GM12878 (cell line): ENCODE measurements around the gene SMARCB1. TPM values are rescaled to one million over a fixed set of nuclear protein-coding genes. Genes with fewer than 3 reads are reported as not detected.

Experiments
- BACH1 ChIP-seq: fragments of 450-650 bp; IDR thresholded peaks from 2 replicates; pipeline ENCODE4 v1.6.1; 2017; ENCODE audit warnings: mild to moderate bottlenecking, borderline replicate concordance
- CHD1 ChIP-seq: IDR thresholded peaks from 2 replicates; pipeline ENCODE4 v1.6.1; 2012; ENCODE audit warnings: low read depth, low read length, improper control_type of control experiment
- CHD4 ChIP-seq: fragments of 200-600 bp; sonication (generic); IDR thresholded peaks from 2 replicates; pipeline ENCODE4 v1.6.1; 2016; ENCODE audit warnings: mild to moderate bottlenecking
- CREB1 ChIP-seq: IDR thresholded peaks from 2 replicates; pipeline ENCODE4 v1.6.1; 2012; ENCODE audit warnings: low read depth, mild to moderate bottlenecking, inconsistent platforms
- DPF2 ChIP-seq: fragments of 450-650 bp; IDR thresholded peaks from 2 replicates; pipeline ENCODE4 v1.6.1; 2017; ENCODE audit warnings: mild to moderate bottlenecking
- FOXK2 ChIP-seq: fragments of 450-650 bp; IDR thresholded peaks from 2 replicates; pipeline ENCODE4 v1.6.1; 2017; ENCODE audit warnings: mild to moderate bottlenecking, moderate library complexity
- IKZF1 ChIP-seq: fragments of 450-650 bp; conservative IDR thresholded peaks from 2 replicates; pipeline ENCODE4 v1.6.1; 2017; ENCODE audit warnings: antibody characterized with exemption, mild to moderate bottlenecking
- NRF1 ChIP-seq: conservative IDR thresholded peaks from 2 replicates; pipeline ENCODE4 v1.6.1; 2011; ENCODE audit warnings: mild to moderate bottlenecking, low read depth, low read length, improper control_type of control experiment
- PBX3 ChIP-seq: IDR thresholded peaks from 2 replicates; pipeline ENCODE4 v1.6.1; 2011; ENCODE audit warnings: mild to moderate bottlenecking, low read depth, low read length, moderate library complexity; ENCODE audit not compliant: insufficient replicate concordance
- PML ChIP-seq: IDR thresholded peaks from 2 replicates; pipeline ENCODE4 v1.6.1; 2012; ENCODE audit warnings: low read length, inconsistent platforms
- polyA plus RNA-seq, 11 experiments: library from polyadenylated mRNA; depleted of rRNA in 4 of 11; unstranded in 6 of 11; stranded (reverse) in 5 of 11; fragments of >200 nt; fragmentation: Nextera tagmentation in 4 of 11; fragmentation: Illumina TruSeq in 1 of 11; extraction: Ambion mirVana in 4 of 11; extraction: Trizol in 1 of 11; gene quantifications; 1 replicate in 1 of 11; 2 replicates in 10 of 11; pipeline versions ENCODE4 v1.2.1 to v1.2.3, GENCODE V29; 2011 to 2016; ENCODE audit warnings: inconsistent platforms in 2 of 11, missing spikeins in 2 of 11, low read depth in 1 of 11
- total RNA-seq, 4 experiments: library from RNA; depleted of rRNA in 3 of 4; stranded (reverse); fragments of >200 nt in 3 of 4; fragmentation: Illumina TruSeq in 1 of 4; extraction: Trizol in 1 of 4; gene quantifications; 2 replicates each; pipeline versions ENCODE4 v1.2.1 to v1.2.3, GENCODE V29; 2013 to 2021
- TF ChIP-seq, protein P1 (sequence below): fragments of 450-650 bp; IDR thresholded peaks from 2 replicates; pipeline ENCODE4 v1.6.1; 2018; ENCODE audit warnings: borderline replicate concordance, mild to moderate bottlenecking; ENCODE audit not compliant: partially characterized antibody

Gene SMARCB1
- total and polyA plus RNA-seq, 10 of the 15 experiments (the other 5 are each of a cell fraction or from before 2014, with no cell fraction given): 9.1 to 215 (median 183) TPM

DNA sequence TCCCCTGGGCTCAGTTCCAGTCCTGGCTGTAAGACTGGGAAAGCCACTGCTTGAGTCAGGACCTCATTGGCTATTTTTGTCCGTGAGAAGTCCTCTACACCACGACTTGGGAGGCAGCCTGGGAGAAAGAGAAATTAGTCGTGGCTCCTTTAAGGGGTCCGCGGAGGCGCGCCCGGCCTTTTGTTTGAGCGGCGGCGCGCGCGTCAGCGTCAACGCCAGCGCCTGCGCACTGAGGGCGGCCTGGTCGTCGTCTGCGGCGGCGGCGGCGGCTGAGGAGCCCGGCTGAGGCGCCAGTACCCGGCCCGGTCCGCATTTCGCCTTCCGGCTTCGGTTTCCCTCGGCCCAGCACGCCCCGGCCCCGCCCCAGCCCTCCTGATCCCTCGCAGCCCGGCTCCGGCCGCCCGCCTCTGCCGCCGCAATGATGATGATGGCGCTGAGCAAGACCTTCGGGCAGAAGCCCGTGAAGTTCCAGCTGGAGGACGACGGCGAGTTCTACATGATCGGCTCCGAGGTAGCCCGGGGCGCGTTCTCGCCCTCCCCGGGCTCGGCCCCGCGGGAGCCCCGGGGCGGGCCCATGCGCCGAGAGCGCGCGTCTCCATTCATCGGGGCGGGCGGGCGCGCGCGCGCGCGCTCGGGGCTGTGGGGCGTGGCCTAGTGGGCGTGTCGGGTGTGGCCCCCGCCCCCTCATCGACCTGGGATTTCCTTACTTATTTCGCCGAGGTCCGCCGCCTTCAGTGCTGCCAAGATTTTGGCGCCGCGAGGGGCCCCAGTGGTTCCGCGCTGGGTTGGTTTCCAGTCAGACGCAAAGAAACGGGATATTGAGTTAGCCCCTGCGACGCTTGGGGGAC, at the start of gene SMARCB1 (continued):
- TF ChIP-seq NRF1: peak; percentile 77
- TF ChIP-seq CREB1: 0 out of 2 replicates have a peak, but pooled peaks have one; percentile 25
- peak; percentile 91 for TF ChIP-seq DPF2
- peak; percentile 95 for TF ChIP-seq FOXK2
- TF ChIP-seq IKZF1: peak; percentile 79
- TF ChIP-seq PBX3: no peak
- TF ChIP-seq CHD1: peak; percentile 85; the same call in 1 of the 2 replicates
- peak; percentile 18; the same call in 1 of the 2 replicates for TF ChIP-seq PML
- TF ChIP-seq BACH1: peak; percentile 70
- no peak for TF ChIP-seq CHD4
- TF ChIP-seq, protein P1, sequence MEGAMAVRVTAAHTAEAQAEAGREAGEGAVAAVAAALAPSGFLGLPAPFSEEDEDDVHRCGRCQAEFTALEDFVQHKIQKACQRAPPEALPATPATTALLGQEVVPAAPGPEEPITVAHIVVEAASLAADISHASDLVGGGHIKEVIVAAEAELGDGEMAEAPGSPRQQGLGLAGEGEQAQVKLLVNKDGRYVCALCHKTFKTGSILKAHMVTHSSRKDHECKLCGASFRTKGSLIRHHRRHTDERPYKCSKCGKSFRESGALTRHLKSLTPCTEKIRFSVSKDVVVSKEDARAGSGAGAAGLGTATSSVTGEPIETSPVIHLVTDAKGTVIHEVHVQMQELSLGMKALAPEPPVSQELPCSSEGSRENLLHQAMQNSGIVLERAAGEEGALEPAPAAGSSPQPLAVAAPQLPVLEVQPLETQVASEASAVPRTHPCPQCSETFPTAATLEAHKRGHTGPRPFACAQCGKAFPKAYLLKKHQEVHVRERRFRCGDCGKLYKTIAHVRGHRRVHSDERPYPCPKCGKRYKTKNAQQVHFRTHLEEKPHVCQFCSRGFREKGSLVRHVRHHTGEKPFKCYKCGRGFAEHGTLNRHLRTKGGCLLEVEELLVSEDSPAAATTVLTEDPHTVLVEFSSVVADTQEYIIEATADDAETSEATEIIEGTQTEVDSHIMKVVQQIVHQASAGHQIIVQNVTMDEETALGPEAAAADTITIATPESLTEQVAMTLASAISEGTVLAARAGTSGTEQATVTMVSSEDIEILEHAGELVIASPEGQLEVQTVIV: peak; percentile 86
